HUES48 (cell line): ENCODE data around the gene DMRT1.
"Not testable (repeated sequence)": the region's sequence is repeated elsewhere in the genome, so short reads cannot be mapped to it uniquely, and the experiment has no call there.

Experiments used
- H3K27ac ChIP-seq: one replicate; pipeline ENCODE4 v1.7.0; 2013; ENCODE audit warnings: low read depth, low read length, inconsistent platforms
- H3K27me3 ChIP-seq: 2 replicates; pipeline ENCODE4 v1.6.1; 2013; ENCODE audit warnings: mild to moderate bottlenecking, low read length; ENCODE audit not compliant: control insufficient read depth, insufficient read depth
- H3K36me3 ChIP-seq: 2 replicates; pipeline ENCODE4 v1.6.1; 2013; ENCODE audit warnings: low read length; ENCODE audit not compliant: control insufficient read depth, insufficient read depth
- H3K4me1 ChIP-seq: 2 replicates; pipeline ENCODE4 v1.6.1; 2013; ENCODE audit warnings: mild to moderate bottlenecking, low read length; ENCODE audit not compliant: control insufficient read depth, insufficient read depth
- H3K4me3 ChIP-seq: 2 replicates; pipeline ENCODE4 v1.5.1; 2013; ENCODE audit warnings: mild to moderate bottlenecking, low read depth, low read length
- H3K9ac ChIP-seq: 2 replicates; pipeline ENCODE4 v1.6.1; 2013; ENCODE audit warnings: mild to moderate bottlenecking, low read depth, low read length, moderate library complexity
- H3K9me3 ChIP-seq: 2 replicates; pipeline ENCODE4 v1.6.1; 2013; ENCODE audit warnings: low read length; ENCODE audit not compliant: control insufficient read depth, insufficient read depth

DMRT1 gene

GRCh38 chr9:899440-900184 is 58.1 kb downstream of the DMRT1 start:
- Histone ChIP-seq H3K9ac (no peak overlapping the region), H3K4me3 (no peak overlapping the region), H3K9me3 (no peaks in the 10 kb centered on the region), H3K27me3 (peaks cover 6% of the 10 kb centered on the region; the same call in 1 of the 2 replicates), H3K4me1 (peaks cover 24% of the 10 kb centered on the region), H3K27ac (peak overlapping the region; percentile 35), H3K36me3 (no peaks in the 10 kb centered on the region)

- no peak overlapping the region for H3K27ac ChIP-seq
- H3K9me3 ChIP-seq = no peaks in the 10 kb centered on the region
- H3K27me3 ChIP-seq = peaks cover 6% of the 10 kb centered on the region; the same call in 1 of the 2 replicates
- no peak overlapping the region for H3K9ac ChIP-seq
- peaks cover 27% of the 10 kb centered on the region for H3K4me1 ChIP-seq
- H3K4me3 ChIP-seq = no peak overlapping the region
- H3K36me3 ChIP-seq = no peaks in the 10 kb centered on the region
These were observed 62.4 kb downstream of the DMRT1 start for GRCh38 chr9:903886-904285.

DNA sequence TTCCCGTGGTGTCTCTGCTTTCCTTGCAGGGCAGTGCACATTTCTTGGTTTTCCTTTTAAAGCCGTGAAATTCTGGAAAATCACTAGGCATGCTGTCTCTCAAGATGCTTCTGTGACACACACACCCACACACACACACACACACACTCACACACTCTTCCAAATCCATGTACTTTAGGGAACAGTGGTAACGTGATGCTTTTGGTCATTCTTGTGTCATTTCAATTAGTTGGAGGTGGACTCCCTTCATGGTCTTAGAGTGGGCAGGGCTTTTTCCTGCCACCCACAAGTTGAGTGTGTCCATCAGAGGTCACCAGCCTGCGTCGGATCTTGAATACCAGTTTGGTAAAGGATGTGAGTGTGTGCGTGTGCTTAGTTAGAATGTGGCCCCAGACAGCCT is 64.4 kb downstream of the DMRT1 start:
- Histone ChIP-seq H3K4me1 (peaks cover 33% of the 10 kb centered on the region), H3K9ac (no peak overlapping the region), H3K4me3 (no peak overlapping the region), H3K27me3 (peaks cover 6% of the 10 kb centered on the region; the same call in 1 of the 2 replicates), H3K27ac (no peak overlapping the region), H3K36me3 (no peaks in the 10 kb centered on the region), H3K9me3 (no peaks in the 10 kb centered on the region)

- peaks cover 6% of the 10 kb centered on the region; the same call in 1 of the 2 replicates for H3K27me3 ChIP-seq
- H3K36me3 ChIP-seq = no peaks in the 10 kb centered on the region
- peak overlapping the region; percentile 81 for H3K27ac ChIP-seq
- peaks cover 25% of the 10 kb centered on the region for H3K4me1 ChIP-seq
- H3K9ac ChIP-seq = no peak overlapping the region
- H3K4me3 ChIP-seq = peak overlapping the region; percentile 53
- no peaks in the 10 kb centered on the region for H3K9me3 ChIP-seq
These were observed 67.2 kb downstream of the DMRT1 start for GRCh38 chr9:908536-909205.

DNA sequence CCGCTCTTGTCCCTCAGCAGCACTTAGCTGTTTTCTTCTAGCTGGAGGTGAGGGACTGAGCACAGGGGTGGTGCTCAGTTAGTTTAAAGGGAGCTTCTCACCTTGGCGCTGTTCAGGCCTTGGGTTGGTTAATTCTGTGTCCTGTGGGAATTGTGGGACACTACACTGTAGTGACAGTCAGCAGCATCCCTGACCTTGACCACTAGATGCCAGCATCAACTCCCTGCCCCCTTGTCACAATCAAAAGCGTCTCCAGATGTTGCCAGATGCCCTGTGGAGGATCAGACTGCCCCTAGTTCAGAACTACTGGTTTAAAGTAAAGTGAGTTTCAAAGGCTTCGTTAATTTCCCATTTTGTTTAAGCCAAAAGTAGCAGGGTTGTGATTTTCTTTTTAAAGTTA is 69.5 kb downstream of the DMRT1 start:
- Histone ChIP-seq H3K27ac (no peak overlapping the region), H3K9ac (no peak overlapping the region), H3K4me1 (peaks cover 25% of the 10 kb centered on the region), H3K27me3 (no peaks in the 10 kb centered on the region), H3K9me3 (no peaks in the 10 kb centered on the region), H3K4me3 (no peak overlapping the region), H3K36me3 (no peaks in the 10 kb centered on the region)

DNA sequence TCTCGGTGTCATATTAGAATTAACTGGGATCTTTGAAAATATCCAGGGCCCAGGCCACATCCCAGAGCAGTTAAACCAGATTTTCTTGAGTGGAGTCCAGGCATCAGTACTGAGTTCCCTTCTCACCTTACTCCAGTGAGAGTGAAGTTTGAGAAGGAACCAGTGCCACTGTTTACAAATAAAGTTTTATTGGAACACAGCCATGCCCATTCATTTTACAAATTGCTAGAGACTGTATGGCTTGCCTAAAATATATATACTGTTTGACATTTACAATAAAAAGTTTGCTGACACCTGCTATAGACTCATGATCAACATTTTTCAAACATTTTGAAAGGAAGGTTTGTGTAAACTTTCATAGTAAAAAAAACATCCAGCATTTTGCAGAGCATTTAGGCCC is 71.3 kb downstream of the DMRT1 start:
- H3K4me1 ChIP-seq = peaks cover 24% of the 10 kb centered on the region
- no peak overlapping the region for H3K9ac ChIP-seq

DNA sequence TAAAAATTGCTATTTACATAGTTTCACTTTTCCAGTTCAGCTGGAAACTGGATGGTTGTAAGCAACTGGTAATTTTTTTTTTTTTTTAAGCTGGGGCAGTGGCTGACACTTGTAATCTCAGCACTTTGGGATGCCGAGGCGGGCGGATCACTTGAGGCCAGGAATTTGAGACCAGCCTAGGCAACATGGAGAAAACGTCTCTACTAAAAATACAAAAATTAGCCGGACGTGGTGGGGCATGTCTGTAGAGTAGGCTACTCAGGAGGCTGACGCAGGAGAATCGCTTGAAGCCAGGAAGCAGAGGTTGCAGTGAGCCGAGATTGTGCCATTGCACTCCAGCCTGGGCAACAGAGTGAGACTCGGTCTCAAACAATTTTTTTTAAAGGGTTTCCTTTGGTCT is 72.0 kb downstream of the DMRT1 start:
- peaks cover 16% of the 10 kb centered on the region for H3K4me1 ChIP-seq
- H3K36me3 ChIP-seq, H3K27me3 ChIP-seq, H3K4me3 ChIP-seq, H3K9ac ChIP-seq, H3K9me3 ChIP-seq, H3K27ac ChIP-seq: not testable (repeated sequence)

More for the DNA sequence above, 71.3 kb downstream of the DMRT1 start:
- Histone ChIP-seq H3K27ac (no peak overlapping the region), H3K9me3 (no peaks in the 10 kb centered on the region), H3K36me3 (no peaks in the 10 kb centered on the region), H3K27me3 (no peaks in the 10 kb centered on the region), H3K4me3 (no peak overlapping the region)

GRCh38 chr9:917730-918129 is 76.2 kb downstream of the DMRT1 start:
- Histone ChIP-seq H3K27me3 (no peaks in the 10 kb centered on the region), H3K9me3 (no peaks in the 10 kb centered on the region), H3K4me1 (peaks cover 5% of the 10 kb centered on the region; the same call in 1 of the 2 replicates), H3K36me3 (no peaks in the 10 kb centered on the region), H3K4me3 (no peak overlapping the region), H3K9ac (no peak overlapping the region), H3K27ac (no peak overlapping the region)

DNA sequence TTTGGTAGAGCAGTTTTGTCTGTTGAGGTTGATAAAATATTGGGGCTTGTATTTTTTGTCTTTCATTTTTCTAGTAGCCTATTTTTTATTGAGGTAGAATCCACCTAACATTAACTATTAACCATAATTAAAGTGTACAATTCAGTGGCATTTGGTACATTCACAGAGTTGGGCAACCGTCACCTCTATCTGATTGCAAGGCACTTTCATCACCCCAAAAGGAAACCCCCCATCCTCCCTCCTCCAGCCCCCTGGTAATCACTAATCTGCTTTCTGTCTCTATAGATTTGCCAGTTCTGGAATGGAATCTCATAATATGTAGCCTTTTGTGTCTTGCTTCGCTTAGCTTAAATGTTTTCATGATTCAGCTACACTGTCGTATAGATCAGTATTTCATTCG is 79.4 kb downstream of the DMRT1 start:
- peaks cover 5% of the 10 kb centered on the region; the same call in 1 of the 2 replicates for H3K4me1 ChIP-seq
- no peak overlapping the region for H3K9ac ChIP-seq
- H3K27me3 ChIP-seq = no peaks in the 10 kb centered on the region
- no peak overlapping the region for H3K27ac ChIP-seq
- H3K36me3 ChIP-seq = no peaks in the 10 kb centered on the region
- H3K4me3 ChIP-seq = no peak overlapping the region
- no peaks in the 10 kb centered on the region for H3K9me3 ChIP-seq

DNA sequence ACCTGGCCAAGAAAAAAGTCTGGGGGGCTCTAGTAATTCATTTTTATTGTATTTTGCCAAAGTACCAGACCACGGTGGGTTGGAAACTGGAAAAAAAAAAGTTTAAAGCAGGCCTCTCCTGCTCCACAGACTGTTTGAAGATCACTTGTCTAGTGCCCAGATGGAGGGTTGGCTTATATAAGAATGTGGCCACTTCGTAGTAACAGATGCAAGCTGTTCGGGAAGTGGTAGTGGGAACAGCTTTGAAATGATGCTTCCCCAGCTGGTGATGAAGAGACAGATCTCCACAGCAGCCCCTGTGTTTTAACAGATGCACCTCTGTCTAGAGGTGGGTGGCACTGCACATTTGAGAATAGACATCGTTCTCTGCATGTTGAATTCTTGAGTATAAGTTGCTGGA is 80.7 kb downstream of the DMRT1 start:
- Histone ChIP-seq H3K4me1 (peaks cover 5% of the 10 kb centered on the region; the same call in 1 of the 2 replicates), H3K9me3 (no peaks in the 10 kb centered on the region), H3K27me3 (no peaks in the 10 kb centered on the region), H3K4me3 (no peak overlapping the region), H3K36me3 (no peaks in the 10 kb centered on the region), H3K9ac (no peak overlapping the region), H3K27ac (no peak overlapping the region)

DNA sequence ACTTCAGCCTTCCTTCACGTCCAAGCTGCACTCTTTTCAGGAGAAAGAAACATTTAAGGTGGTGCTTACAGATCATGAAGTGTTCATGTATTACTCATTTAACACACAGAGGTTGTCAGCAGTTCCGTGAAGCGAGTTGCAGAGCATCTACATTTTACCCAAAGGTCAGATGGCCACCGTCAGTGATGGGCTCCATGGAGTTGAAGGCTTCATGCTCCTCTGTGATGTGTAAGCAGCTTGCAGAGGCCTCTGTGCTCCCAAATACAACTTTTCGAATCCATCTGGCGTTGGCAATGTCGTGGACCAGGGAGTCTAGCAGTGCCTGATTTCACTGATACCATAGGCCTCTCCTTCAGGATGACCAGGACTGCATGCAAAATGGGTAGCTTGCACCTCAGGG is 81.2 kb downstream of the DMRT1 start:
- no peak overlapping the region for H3K9ac ChIP-seq

More for the DNA sequence above, 81.2 kb downstream of the DMRT1 start:
- no peaks in the 10 kb centered on the region for H3K9me3 ChIP-seq
- no peaks in the 10 kb centered on the region for H3K27me3 ChIP-seq
- no peak overlapping the region for H3K27ac ChIP-seq
- no peak overlapping the region for H3K4me3 ChIP-seq
- H3K36me3 ChIP-seq = no peaks in the 10 kb centered on the region
- peaks cover 5% of the 10 kb centered on the region; the same call in 1 of the 2 replicates for H3K4me1 ChIP-seq
